Endodermal cell (in vitro differentiated cells): Measurements from ENCODE around the gene NTRK2. TPM values are rescaled to one million over a fixed set of nuclear protein-coding genes. Genes with fewer than 3 reads are reported as not detected.
"Not testable (repeated sequence)": the region's sequence is repeated elsewhere in the genome, so short reads cannot be mapped to it uniquely, and the experiment has no call there.

Experiments used
- DNase-seq: peaks from one replicate; pipeline ENCODE4 v3.0.0-alpha.2; 2017
- H3K27ac ChIP-seq: 2 replicates; pipeline ENCODE4 v1.5.1; 2013; ENCODE audit warnings: mild to moderate bottlenecking, low read depth, low read length, moderate library complexity
- H3K27me3 ChIP-seq: 2 replicates; pipeline ENCODE4 v1.6.1; 2013; ENCODE audit warnings: mild to moderate bottlenecking, low read length, moderate library complexity; ENCODE audit not compliant: insufficient read depth, control insufficient read depth, poor library complexity, severe bottlenecking
- H3K36me3 ChIP-seq: 2 replicates; pipeline ENCODE4 v1.7.0; 2013; ENCODE audit warnings: mild to moderate bottlenecking, low read length, moderate library complexity; ENCODE audit not compliant: control insufficient read depth, insufficient read depth
- H3K4me1 ChIP-seq: one replicate; pipeline ENCODE4 v1.7.0; 2013; ENCODE audit warnings: low read length; ENCODE audit not compliant: control insufficient read depth, insufficient read depth
- H3K4me3 ChIP-seq: 2 replicates; pipeline ENCODE4 v1.5.1; 2013; ENCODE audit warnings: mild to moderate bottlenecking, low read length, moderate library complexity
- H3K9ac ChIP-seq: 2 replicates; pipeline ENCODE4 v1.6.1; 2013; ENCODE audit warnings: mild to moderate bottlenecking, low read length, moderate library complexity; ENCODE audit not compliant: poor library complexity, severe bottlenecking; ENCODE audit errors: extremely low read depth
- H3K9me3 ChIP-seq: 2 replicates; pipeline ENCODE4 v1.6.1; 2013; ENCODE audit warnings: mild to moderate bottlenecking, low read length, moderate library complexity; ENCODE audit not compliant: control insufficient read depth
- H3K27ac Mint-ChIP-seq: 2 replicates; pipeline ENCODE4 v1.8.0; 2020; ENCODE audit warnings: mixed read lengths
- H3K27me3 Mint-ChIP-seq: 2 replicates; pipeline ENCODE4 v1.8.0; 2021; ENCODE audit warnings: mild to moderate bottlenecking, mixed read lengths; ENCODE audit not compliant: insufficient read depth
- H3K36me3 Mint-ChIP-seq: 2 replicates; pipeline ENCODE4 v1.8.0; 2020; ENCODE audit warnings: low read depth, mixed read lengths
- H3K4me1 Mint-ChIP-seq: 2 replicates; pipeline ENCODE4 v1.8.0; 2020; ENCODE audit warnings: mixed read lengths
- H3K4me3 Mint-ChIP-seq: 2 replicates; pipeline ENCODE4 v1.8.0; 2020; ENCODE audit warnings: mild to moderate bottlenecking, moderate library complexity, mixed read lengths
- H3K9me3 Mint-ChIP-seq: 2 replicates; pipeline ENCODE4 v1.8.0; 2020; ENCODE audit warnings: mild to moderate bottlenecking, mixed read lengths
- CTCF ChIP-seq: fragments of 200-600 bp; sonication (generic); conservative IDR thresholded peaks from 2 replicates; pipeline ENCODE4 v1.5.0; 2021; ENCODE audit warnings: antibody characterized with exemption, mild to moderate bottlenecking
- WGBS, 2 experiments: methylation state at CpG; one replicate each; pipeline versions ENCODE4 v1.1.5 to v1.1.7; 2013; ENCODE audit warnings: missing lambda C conversion rate in 2 of 2, mixed read lengths in 1 of 2; ENCODE audit not compliant: insufficient coverage in 1 of 2, insufficient read length in 1 of 2; 5-methylcytosine and 5-hydroxymethylcytosine counted together
- total RNA-seq, 2 donors: library from RNA; stranded (reverse); fragmentation: NEBNext Ultra II Directional in 1 of 2; extraction: Animal tissue kit (Norgen Biotek cat#: 25700) in 1 of 2; gene quantifications; 2 replicates in 1 of 2; 3 replicates in 1 of 2; pipeline ENCODE4 v1.2.1, GENCODE V29; 2021

The NTRK2 gene
- total RNA-seq, 2 donors from 2014 or later, result 0.09 to 0.18 TPM

GRCh38 chr9:85069421-85069820 is 399.9 kb downstream of the NTRK2 start:
- not testable (repeated sequence) for H3K9me3 ChIP-seq, H3K4me1 ChIP-seq, H3K4me3 Mint-ChIP-seq, H3K27me3 Mint-ChIP-seq, H3K27ac Mint-ChIP-seq, H3K27ac ChIP-seq, H3K27me3 ChIP-seq, H3K9ac ChIP-seq, H3K4me3 ChIP-seq, H3K9me3 Mint-ChIP-seq, H3K36me3 Mint-ChIP-seq, H3K36me3 ChIP-seq
- WGBS, 2 experiments, result 79 to 89% methylated on average over 3 of the region's 3 CpGs
- DNase-seq, result peak; percentile 32
- H3K4me1 Mint-ChIP-seq, result peaks cover 13% of the 10 kb centered on the region
- TF ChIP-seq CTCF, result peak; percentile 60
